HepG2 (cell line): ENCODE measurements around the gene S100A13.

Experiments used
- SATB2 ChIP-seq: sonication (generic); formaldehyde crosslinking; IDR thresholded peaks from 2 replicates; pipeline ENCODE4 v1.5.0; 2020; ENCODE audit warnings: missing genetic modification reagents
- TP53 ChIP-seq: sonication (generic); formaldehyde crosslinking; conservative IDR thresholded peaks from 2 replicates; pipeline ENCODE4 v1.4.0; 2020; ENCODE audit warnings: missing genetic modification reagents
- ZBTB7A ChIP-seq: sonication (generic); formaldehyde crosslinking; IDR thresholded peaks from 2 replicates; pipeline ENCODE4 v1.8.0; 2022; ENCODE audit warnings: mild to moderate bottlenecking, missing genetic modification reagents
- ZNF234 ChIP-seq: sonication (generic); formaldehyde crosslinking; conservative IDR thresholded peaks from 2 replicates; pipeline ENCODE4 v1.5.1; 2020; ENCODE audit warnings: mild to moderate bottlenecking, missing genetic modification reagents
- ZNF737 ChIP-seq: sonication (generic); formaldehyde crosslinking; IDR thresholded peaks from 2 replicates; pipeline ENCODE4 v1.5.0; 2020; ENCODE audit warnings: missing genetic modification reagents, mild to moderate bottlenecking, borderline replicate concordance
- ZZZ3 ChIP-seq: sonication (generic); formaldehyde crosslinking; IDR thresholded peaks from 2 replicates; pipeline ENCODE4 v1.4.0; 2020; ENCODE audit warnings: missing genetic modification reagents, mild to moderate bottlenecking, borderline replicate concordance
- TF ChIP-seq, protein P1 (sequence below): sonication (generic); formaldehyde crosslinking; IDR thresholded peaks from 2 replicates; pipeline ENCODE4 v1.4.0; 2020; ENCODE audit warnings: missing genetic modification reagents

GRCh38 chr1:153636312-153636711 is 9.0 kb upstream of the S100A13 start:
- TF ChIP-seq ZZZ3 (CRISPR knock-in tag) (no peak), SATB2 (no peak), ZNF737 (CRISPR knock-in tag) (no peak), ZBTB7A (no peak), ZNF234 (CRISPR knock-in tag) (no peak), TP53 (CRISPR knock-in tag) (no peak)
- TF ChIP-seq, protein P1, sequence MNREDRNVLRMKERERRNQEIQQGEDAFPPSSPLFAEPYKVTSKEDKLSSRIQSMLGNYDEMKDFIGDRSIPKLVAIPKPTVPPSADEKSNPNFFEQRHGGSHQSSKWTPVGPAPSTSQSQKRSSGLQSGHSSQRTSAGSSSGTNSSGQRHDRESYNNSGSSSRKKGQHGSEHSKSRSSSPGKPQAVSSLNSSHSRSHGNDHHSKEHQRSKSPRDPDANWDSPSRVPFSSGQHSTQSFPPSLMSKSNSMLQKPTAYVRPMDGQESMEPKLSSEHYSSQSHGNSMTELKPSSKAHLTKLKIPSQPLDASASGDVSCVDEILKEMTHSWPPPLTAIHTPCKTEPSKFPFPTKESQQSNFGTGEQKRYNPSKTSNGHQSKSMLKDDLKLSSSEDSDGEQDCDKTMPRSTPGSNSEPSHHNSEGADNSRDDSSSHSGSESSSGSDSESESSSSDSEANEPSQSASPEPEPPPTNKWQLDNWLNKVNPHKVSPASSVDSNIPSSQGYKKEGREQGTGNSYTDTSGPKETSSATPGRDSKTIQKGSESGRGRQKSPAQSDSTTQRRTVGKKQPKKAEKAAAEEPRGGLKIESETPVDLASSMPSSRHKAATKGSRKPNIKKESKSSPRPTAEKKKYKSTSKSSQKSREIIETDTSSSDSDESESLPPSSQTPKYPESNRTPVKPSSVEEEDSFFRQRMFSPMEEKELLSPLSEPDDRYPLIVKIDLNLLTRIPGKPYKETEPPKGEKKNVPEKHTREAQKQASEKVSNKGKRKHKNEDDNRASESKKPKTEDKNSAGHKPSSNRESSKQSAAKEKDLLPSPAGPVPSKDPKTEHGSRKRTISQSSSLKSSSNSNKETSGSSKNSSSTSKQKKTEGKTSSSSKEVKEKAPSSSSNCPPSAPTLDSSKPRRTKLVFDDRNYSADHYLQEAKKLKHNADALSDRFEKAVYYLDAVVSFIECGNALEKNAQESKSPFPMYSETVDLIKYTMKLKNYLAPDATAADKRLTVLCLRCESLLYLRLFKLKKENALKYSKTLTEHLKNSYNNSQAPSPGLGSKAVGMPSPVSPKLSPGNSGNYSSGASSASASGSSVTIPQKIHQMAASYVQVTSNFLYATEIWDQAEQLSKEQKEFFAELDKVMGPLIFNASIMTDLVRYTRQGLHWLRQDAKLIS (CRISPR knock-in tag), result no peak
